ENCODE data around the gene TRAF3.
"Not testable (repeated sequence)": the region's sequence is repeated elsewhere in the genome, so short reads cannot be mapped to it uniquely, and the experiment has no call there.

Gene TRAF3

DNA sequence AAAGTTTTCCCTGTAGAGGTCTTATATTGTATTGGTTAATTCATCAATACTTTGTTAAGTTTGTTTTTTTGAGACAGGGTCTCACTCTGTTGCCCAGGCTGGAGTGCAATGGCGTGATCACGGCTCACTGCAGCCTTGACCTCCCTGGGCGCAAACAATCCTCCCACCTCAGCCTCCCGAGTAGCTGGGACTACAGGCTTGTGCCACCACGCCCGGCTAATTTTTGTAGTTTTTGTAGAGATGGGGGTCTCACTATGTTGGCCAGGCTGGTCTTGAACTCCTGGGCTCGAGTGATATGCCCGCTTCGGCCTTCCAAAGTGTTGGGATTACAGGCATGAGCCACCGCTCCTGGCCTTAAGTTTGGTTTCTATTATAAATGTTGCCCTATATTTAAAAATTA lies 149.6 kb downstream of the TRAF3 start:
- not testable (repeated sequence) for DNase-seq

- no peak for DNase-seq
Observed at GRCh38 chr14:102927346-102927877, 150.2 kb downstream of the TRAF3 start.

GRCh38 chr14:102927878-102928411 lies 150.7 kb downstream of the TRAF3 start:
- no peak for DNase-seq

- DNase-seq, result peak; percentile 83
Observed at GRCh38 chr14:102928412-102929240, 151.4 kb downstream of the TRAF3 start.

GRCh38 chr14:102929241-102930137 lies 152.2 kb downstream of the TRAF3 start:
- peak; percentile 47 for DNase-seq

- peak; percentile 54 for DNase-seq
Observed at GRCh38 chr14:102930138-102930752, 153.0 kb downstream of the TRAF3 start.

- peak; percentile 21 for DNase-seq
Observed at GRCh38 chr14:102930753-102931579, 153.7 kb downstream of the TRAF3 start.

- DNase-seq, result no peak
Observed at GRCh38 chr14:102931580-102932285, 154.5 kb downstream of the TRAF3 start.

- no peak for DNase-seq
Observed at GRCh38 chr14:102932484-102933248, 155.4 kb downstream of the TRAF3 start.

- no peak for DNase-seq
Observed at GRCh38 chr14:102933618-102934231, 156.5 kb downstream of the TRAF3 start.

GRCh38 chr14:102935756-102936155 lies 158.5 kb downstream of the TRAF3 start:
- no peak for DNase-seq

DNA sequence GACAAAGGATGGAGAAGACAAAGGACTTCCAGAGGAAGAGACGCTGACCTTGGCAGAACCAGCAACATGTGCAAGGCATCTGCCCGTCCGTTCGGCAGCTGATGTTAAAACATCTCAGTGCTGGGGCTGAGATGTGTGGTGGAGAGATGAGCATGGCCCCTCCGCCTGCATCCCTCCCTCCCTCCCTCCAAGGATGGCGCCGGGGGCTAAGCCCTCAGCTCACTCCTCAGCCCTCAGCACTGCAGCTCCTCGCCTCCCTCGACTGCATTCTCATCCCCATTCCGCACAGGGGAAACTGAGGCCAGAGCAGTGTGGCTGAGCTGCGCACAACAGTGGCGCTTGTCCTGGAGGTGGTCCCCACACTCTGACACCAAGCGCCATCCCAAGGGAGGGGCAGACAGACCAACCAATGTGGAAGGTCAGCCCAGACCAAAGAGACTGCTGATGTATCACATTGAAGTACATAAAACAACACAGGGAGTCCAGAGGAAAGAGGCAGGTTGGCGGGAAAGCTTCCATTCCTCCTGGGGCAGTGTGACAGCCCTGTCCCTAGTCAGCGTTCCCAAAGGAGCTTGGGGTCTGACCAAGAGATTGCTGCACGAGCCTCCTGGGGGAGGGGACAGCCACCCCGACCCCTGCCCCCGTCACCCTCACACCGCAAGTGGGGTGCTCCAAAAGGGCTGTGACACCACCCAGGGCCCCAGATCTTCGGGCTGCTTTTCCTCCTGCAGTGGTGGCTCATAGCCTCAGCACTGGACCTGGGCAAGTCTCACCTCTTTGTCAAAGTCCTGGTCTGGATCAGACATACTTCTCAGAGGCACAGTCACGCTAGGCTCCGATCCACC lies 160.3 kb downstream of the TRAF3 start:
- DNase-seq, result no peak

GRCh38 chr14:102938191-102938590 lies 160.9 kb downstream of the TRAF3 start:
- DNase-seq, result no peak

DNA sequence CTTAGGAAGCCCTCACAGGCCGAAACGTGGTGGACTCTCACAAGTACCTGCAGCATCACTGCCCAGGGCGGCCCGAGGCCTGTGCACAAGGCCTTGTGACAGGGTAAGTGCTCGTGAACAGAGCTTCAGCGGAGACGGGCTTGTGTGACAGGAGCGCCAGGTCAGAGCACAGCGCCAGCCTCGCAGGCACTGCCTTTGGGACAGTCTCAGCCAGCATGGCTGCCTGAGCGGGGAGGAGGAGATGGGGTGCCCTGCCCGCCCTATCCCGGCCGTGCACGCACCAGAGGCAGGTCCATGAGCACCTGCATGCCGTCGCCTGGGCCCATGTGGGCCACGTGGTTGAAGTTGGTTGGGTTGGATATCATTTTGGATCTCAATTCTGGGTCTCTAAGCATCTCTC lies 162.1 kb downstream of the TRAF3 start:
- no peak for DNase-seq

GRCh38 chr14:102939820-102940561 lies 162.7 kb downstream of the TRAF3 start:
- no peak for DNase-seq

- DNase-seq, result no peak
Observed at GRCh38 chr14:102940729-102941362, 163.6 kb downstream of the TRAF3 start.

- DNase-seq, result no peak
Observed at GRCh38 chr14:102941419-102942011, 164.3 kb downstream of the TRAF3 start.
